SW480 (cell line): ENCODE results near the gene LRRC58.
"Not testable (repeated sequence)": the region's sequence is repeated elsewhere in the genome, so short reads cannot be mapped to it uniquely, and the experiment has no call there.

ENCODE experiments used
- DNase-seq: peaks from one replicate; pipeline ENCODE4 v3.0.0-alpha.2; 2016; ENCODE audit warnings: low spot score

The LRRC58 gene

DNA sequence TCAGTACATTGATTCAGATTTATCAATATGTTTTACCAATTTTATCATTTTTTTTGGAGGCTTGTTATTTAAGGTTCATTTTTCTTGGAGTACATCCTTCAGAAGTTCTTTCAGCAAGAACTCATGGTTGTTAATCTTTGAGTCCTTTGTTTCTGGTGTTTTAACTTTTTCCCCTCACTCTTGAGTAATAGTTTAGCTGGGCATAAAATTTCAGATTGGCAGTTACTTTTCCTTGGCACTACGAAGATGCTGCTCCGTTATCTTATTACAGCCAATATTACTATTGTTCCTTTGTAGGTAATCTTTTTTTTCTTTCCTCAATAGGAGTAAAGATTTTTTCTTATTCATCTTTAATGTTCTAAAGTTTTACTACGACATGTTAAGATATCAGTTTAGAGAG is 9.8 kb downstream of the LRRC58 start:
- DNase-seq: no peak

DNA sequence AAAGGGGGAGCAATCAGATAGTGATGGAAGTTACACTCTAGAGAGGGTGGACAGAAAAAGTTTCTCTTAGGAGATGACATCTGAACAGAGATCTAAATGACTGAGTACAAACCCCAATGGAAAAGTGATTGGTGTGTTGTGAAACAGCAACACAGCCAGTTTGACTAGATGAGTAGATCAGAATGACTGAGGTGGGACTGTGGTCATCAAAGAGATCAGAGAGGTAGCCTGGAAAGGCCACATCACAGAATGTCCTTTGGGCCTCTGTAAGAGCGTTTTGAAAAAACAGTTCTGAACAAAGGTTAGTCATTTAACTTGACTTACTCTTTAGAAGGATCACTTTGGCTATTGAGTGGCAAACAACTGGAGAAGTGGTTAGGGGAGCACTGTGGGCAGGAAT is 10.6 kb downstream of the LRRC58 start:
- no peak for DNase-seq

DNA sequence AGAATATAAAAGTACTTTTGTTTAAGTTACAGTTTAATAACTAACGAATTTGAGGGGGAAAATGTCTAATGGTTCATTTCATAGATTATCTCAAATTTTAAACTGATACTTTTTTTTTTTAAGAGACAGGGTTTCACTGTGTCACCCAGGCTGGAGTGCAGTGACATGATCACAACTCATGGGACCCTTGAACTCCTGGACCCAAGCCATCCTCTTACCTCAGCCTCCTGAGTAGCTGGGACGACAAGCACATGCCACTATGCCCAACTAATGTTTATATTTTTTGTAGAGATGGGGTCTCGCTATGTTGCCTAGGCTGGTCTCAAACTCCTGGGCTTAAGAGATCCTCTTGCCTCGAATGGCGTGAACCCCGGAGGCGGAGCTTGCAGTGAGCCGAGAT is 16.5 kb downstream of the LRRC58 start:
- no peak for DNase-seq

DNA sequence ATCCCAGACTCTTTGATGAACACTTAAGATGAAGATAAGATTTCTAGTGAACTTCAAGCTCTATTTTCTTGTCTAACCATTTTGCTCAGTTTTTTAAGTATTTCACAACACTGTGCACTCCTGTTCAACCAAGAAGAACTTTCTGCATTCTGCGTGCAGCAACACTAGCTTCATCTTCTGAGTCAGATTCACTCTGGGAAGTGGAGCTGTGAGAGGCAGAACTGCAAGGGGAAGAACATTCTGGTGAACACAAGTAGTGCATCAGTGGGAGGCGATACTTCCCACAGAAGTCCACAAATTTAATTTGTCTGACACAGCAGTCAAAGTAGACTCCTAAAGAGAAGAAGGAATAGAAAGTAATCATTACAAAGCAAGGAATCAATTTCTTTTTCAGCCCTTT is 18.1 kb downstream of the LRRC58 start:
- DNase-seq: no peak

DNA sequence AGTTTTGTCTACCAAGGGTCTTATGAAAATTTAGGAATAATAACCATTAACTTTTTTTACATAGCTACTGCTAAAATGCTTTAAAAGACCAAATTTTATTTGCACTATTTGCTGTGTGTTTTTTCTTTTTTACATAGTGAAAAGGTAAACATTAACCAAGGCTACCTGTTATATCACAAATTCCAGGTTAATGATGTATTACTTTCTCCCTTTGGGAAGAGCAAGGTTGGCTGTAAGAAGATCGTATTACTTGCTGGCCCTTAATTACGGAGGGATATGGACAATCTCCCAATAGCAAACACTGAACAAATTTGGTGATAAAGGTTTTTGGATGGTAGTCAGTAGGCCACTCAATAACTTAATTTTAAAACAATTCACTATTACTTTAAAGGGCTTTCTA is 22.4 kb downstream of the LRRC58 start:
- no peak for DNase-seq

DNA sequence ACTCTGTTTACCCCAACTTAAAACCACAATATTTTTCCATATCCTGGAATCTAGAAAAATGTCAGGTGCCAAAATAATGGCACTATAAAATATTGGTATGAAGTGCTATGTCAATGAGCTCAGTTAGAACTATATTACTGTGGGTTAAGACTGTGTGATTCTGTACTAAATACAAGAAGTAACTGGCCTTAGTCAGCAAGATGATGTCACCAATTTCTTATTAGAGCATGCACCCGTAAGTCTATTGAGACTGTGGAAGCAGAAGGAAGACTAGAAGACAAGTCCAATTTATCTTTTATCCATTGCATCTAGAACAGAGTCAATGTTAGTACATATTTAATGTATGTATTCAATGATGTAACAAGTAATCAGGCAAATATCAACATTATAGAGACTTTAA is 25.0 kb downstream of the LRRC58 start:
- DNase-seq: no peak

DNA sequence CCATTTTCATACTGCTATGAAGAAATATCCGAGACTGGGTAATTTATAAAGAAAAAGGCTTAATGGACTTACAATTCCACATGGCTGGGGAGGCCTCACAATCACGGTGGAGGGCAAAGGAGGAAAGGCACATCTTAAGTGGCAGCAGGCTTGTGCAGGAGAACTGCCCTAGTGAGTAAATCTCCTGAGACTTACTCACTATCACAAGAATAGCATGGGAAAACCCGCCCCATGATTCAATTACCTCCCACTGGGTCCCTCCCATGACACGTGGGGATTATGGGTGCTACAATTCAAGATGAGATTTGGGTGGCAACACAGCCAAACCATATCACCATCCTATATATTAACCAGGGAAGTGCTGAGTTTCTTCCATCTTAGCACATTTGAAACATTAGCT is 25.4 kb downstream of the LRRC58 start:
- DNase-seq: not testable (repeated sequence)

DNA sequence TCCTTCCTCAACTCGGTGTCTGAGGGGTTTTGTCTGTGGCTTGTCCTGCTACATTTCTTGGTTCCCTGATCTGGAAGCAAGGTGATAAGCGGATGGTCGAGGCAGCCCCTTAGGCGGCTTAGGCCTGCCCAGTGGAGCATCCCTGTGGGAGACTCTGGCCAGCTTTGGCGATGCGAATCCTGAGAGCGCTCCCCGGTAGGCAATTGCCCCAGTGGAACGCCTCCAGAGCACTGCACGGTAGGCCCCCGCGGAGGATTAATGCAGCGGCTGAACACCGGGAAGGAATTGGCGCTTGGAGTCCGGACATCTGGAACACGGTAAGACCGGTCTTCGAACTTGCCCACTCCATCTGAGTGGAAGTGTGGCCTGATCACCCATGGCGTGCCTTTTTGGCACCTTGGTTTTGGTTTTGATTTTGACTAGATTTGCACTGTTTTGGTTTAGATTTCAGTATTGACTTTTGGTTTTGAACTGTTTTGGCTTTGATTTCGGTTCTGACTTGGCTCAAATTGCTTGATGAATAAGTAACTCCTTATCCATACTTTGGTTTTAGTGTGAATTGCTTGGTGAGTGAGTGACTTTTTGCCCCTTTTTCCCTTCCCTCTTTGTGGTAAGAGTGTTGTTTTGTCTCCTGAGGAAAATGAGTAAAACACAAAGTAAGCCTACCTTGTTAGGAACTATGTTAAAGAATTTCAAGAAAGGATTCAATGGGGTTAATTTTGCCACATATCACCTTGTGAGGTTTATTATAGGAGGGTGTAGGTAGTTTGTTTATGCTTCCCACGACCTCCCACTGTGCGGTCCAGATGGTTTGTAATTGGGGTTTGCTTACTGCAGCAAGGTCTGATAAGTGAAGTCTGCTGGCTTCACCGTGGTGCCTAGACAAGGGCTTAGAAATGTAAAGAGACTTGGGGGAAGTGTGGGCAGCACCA is 37.0 kb downstream of the LRRC58 start:
- no peak for DNase-seq

DNA sequence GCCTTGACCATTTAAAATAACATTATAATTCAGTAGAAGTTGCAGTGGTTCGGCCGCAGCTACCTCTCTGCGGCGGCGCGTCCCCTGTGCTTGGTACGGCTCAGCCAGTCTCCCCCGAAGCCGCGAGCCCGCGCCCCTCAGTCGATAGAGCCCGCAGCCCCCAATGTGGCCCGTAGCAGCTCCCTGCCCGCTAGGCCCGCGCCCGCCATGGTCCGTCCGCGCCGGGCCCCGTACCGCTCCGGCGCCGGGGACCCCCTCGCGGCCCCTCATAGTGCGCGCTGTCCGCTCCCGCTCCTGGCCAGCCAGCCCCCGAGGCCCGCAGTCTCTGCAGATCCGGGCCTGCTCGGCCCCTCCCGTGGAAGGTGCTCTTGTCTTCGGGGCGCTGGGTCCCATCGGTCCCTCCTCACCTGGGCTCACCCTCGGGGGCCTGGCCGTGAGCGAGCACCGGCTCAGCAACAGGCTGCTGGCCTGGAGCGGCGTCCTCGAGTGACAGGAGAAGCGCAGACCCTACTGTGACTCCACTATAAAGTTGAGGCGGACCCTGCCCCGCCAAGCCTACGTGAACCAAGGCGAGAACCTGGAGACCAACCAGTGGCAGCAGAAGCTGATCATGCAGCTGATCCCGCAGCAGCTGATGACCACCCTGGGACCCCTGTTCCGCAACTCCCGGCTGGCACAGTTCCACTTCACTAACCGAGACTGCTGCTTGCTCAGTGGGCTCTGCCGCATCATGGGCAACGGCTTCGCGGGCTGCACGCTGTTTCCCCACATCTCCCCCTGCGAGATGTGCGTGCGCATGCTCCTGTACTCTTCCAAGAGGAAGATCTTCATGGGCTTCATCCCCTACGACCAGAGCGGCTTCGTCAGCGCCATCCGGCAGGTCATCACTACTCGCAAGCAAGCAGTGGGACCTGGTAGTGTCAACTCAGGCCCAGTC is 42.4 kb downstream of the LRRC58 start:
- DNase-seq: no peak

DNA sequence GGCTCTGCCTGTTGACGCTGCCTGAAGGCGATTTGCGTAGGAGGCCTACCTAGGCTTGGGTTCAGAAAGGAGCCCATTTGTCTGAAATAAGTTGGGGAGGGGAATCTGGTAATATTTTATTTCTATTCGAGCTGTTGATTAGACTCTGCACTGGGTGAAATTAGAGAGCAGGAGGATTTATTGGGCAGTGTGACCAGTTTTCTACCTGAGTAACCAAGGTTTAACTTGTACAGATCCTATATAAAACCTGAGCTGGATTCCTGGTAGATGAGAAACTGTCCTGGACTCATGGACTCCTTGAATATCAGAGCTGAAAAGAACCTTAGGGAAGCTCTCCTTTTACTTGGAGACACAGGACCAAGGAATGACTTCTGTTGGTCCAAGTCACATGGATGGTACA is 44.5 kb downstream of the LRRC58 start:
- DNase-seq: no peak

DNA sequence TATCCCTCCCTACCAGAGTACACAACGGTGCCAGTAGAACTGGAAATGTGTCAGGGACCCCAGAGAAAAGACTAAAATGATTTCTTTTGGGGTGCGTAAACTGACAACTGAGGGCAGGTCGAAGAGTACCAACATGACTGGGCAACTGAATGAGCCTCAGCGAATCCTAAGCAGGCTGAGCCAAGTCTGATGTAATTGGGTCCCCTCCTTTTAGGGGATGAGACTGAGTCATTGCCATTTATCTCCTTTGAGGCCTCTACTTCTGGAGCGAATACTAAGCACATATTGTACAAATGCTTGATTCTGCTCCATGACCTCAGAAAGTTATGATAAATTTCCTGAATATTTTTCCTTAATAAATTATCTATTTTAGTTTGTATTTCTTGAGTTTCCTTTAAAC is 46.8 kb downstream of the LRRC58 start:
- no peak for DNase-seq

DNA sequence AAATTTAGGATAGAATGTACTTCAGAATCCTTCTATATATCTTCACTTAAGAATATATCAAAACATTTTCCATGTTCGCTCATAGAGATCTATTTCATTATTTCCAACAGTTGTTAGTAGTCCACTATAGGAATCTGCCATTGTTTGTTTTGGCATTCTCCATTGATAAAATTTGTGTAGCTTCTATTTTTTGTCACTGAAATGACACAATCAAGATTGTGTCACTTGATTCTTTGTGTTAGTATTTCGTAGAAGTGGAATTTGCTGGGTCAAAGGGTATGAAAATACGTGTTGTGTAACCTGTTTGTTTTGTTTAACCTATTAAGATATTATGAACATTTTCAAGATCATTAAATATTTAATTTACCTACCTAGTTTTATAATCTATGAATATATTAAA is 48.2 kb downstream of the LRRC58 start:
- no peak for DNase-seq

DNA sequence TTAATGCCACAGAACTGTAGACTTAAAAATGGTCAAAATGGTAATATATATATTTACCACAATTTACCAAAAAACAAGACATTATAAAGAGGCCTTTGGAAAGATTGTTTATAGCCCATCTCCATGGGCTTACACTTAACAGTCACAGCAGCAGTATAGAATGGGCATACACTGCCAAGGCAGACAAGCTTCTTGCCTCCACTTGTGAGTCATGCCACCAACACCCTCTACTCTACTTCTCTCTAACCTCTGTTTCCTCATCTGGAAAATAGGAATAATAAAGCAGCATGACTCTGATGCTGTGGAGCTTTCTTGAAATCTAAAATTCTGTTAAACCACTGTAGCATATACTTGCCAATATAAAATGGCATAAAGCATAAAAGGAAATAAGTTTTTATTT is 49.8 kb downstream of the LRRC58 start:
- no peak for DNase-seq

DNA sequence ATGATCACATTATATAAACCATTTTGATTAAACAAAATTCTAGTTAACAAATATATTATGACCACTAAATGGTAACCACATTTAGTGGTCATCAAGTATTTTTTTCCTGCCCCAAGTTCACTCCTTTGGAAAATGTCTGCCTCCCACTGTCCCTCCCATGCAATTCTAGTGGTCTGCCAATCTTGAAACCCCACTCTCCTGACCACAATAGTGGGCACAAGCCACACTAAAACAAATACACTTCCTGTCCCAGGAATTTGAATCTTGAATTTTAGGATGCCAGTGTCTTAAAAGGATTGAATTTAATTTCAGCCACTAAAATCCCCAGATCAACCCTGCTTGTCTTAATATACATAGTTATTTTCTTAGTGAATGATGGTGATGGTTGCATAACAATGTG is 50.2 kb downstream of the LRRC58 start:
- no peak for DNase-seq

DNA sequence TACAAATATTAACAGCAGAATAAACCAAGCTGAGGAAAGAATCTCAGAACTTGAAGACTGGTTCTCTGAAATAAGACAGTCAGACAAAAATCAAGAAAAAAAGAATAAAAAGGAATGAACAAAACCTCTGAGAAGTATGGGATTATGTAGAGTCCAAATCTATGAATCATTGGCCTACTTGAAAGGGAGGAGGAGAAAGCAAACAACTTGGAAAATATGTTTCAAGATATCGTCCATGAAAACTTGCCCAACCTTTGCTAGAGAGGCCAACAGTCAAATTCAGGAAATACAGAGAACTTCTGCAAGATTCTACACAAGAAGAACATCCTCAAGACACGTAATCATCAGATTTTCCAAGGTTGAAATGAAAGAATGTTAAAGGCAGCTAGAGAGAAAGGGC is 57.6 kb downstream of the LRRC58 start:
- DNase-seq: not testable (repeated sequence)

DNA sequence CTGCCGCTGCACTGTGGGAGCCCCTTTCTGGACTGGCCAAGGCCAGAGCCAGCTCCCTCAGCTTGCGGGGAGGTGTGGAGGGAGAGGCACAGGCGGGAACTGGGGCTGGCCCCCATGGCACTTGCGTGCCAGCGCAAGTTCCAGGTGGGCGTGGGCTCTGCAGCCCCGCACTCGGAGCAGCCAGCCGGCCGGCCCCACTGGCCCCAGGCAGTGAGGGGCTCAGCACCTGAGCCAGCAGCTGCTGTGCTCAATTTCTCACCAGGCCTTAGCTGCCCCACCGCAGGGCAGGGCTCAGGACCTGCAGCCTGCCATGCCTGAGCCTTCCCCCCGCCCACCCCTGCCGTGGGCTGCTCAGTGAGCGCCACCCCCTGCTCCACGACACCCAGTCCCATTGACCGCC is 59.5 kb downstream of the LRRC58 start:
- no peak for DNase-seq

DNA sequence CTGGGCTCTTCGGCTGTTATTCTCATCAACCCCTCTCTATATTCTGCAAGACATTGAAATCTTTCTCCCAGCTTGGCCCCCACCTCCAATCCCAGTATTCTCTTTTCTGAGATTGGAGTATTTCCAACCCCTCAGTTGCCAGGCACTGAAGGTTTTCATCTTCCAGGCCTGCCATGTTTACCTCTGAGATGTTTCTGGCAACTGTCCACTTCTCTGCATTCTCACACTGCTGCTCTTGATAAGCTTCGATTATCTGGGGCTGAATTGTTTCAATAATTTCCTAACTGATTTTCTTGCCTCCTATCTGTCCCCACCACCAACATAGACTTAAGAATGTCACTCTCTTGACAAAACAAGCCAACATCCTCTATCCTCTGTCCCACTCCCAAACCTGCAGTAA is 62.7 kb downstream of the LRRC58 start:
- no peak for DNase-seq

DNA sequence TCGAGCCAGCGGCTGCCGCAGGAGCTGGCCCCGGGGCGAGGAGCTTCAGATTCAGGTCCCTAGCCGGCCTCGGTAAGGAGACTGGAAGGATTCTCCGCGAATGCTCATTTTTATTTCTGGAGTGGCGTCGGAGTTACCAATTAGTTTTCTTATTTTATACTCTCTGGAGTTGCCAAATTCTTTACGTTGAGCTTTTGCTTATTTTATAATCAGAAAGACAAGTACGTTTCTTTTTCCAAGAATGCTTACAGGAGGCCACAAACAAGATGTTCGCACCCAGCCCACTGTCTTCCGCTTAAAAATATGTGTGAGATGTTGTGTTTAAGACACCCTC is 63.7 kb downstream of the LRRC58 start:
- no peak for DNase-seq

DNA sequence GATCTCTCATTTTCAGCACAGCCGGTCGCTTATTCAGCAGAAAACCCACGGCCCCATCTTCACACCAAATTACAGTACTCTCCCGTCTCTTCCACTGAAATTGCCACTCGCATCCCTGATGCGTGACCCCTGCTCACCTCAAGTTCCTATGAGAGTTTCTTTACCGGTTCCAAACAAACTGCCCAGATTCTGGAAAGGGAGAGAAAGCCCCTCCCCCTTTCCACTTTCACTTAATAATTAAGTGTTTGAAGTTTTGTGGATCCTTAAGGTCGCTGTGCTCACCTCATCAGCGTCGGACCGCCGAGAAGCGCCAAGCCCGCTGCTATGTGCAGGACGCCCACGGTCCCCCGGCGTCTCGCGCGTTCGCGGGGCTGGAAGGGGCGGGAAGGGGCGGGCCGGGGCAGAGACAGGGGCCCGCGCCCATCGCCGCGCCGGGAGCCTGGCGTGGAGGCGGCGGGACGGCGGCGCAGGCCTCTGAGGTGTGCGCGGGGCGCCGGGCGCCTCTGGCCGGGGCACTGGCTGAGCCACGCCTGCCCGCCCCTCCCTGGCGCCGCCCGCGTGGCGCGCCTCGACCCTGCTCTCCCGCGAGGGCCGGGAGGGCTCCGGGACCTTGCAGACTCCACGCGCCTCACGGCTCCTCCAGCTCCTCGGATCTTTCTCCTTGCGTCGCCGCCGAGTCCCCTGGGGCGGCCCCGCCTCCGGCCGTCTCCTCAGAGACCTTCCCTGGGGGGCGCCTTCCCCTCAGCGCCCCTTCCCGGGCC is 64.2 kb downstream of the LRRC58 start, which contains the start of gene GPR156:
GPR156 (minus strand) TSS at position 476 of the 761 bp plus-strand sequence. CDS start 41,124 bp downstream, outside the sequence.
- no peak for DNase-seq

DNA sequence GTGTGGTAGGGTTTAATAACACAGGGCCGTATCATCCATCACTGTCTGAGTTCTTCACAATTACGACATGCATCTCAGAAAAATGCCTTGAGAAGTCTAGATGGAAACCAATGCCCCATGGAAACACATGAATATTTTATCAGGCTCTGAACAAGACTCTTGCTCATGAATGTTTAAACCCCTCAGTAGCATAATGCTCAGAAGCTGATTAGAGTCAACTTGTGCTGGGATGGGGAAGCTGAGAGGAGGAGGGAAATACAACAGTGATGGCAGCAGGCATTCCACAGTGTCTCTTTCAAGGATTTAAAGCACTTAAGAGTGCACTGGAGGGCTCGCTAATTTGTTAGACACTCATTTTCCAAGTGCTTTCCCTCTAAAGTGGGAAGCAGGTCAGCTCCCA is 67.9 kb downstream of the LRRC58 start:
- no peak for DNase-seq

DNA sequence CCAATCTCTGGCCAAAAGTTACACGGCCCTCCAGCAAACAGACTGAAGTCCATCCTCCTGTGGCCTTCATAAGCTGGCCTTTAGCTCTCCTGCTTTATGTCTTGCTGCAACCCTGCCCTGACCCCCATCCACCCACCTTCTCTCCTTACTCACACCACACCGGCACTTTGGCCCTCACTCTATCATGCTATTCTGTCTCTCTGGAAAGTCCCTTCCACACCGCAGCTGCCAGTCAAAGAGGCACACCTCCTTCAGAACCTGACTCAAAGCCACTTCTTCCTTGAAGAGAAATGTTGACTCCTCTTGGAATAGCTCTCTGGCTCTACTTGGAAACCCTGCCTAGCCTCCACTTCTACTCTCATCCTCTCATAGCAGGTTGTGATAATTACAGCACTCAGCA is 68.6 kb downstream of the LRRC58 start:
- DNase-seq: no peak

DNA sequence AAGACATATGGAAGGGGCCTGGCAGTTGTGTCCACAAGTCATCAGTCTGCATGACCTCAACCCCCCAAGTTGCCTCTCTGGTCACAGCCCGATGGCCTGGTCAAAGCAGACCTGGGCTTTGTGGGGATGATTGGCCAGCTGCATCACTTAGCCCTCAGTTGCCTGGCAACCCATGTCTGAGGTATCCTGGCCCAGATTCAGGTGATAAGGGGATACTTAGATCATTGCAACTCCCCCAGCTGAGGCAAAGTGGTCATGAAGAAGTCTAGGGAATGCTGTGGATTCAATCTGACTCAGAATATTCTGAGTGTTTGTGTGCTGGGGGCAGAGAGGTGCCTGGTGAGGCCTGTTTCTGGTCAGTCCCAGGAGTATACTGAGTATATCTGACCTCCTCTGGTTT is 69.1 kb downstream of the LRRC58 start:
- DNase-seq: no peak
